IPS DF 4.7 (cell line): ENCODE data around the gene MME.
"Not testable (repeated sequence)": the region's sequence is repeated elsewhere in the genome, so short reads cannot be mapped to it uniquely, and the experiment has no call there.

ENCODE experiments used
- DNase-seq: peaks from one replicate; pipeline ENCODE4 v3.0.0-alpha.2; 2013; ENCODE audit warnings: low spot score; ENCODE audit errors: extremely low read depth

MME gene

GRCh38 chr3:155083313-155083905 is 3.3 kb downstream of the MME start:
- DNase-seq: no peak

- no peak for DNase-seq
These were observed 4.4 kb downstream of the MME start for GRCh38 chr3:155084567-155084966.

GRCh38 chr3:155086051-155086450 is 5.9 kb downstream of the MME start:
- no peak for DNase-seq

- DNase-seq: no peak
These were observed 8.7 kb downstream of the MME start for GRCh38 chr3:155088706-155089345.

- DNase-seq: no peak
These were observed 9.4 kb downstream of the MME start for GRCh38 chr3:155089495-155089894.

GRCh38 chr3:155093261-155093660 is 13.1 kb downstream of the MME start:
- no peak for DNase-seq

- no peak for DNase-seq
These were observed 16.3 kb downstream of the MME start for GRCh38 chr3:155096303-155097008.

- no peak for DNase-seq
These were observed 16.9 kb downstream of the MME start for GRCh38 chr3:155097009-155097349.

- DNase-seq: no peak
These were observed 21.3 kb downstream of the MME start for GRCh38 chr3:155101398-155101797.

GRCh38 chr3:155102329-155102728 is 22.2 kb downstream of the MME start:
- no peak for DNase-seq

- no peak for DNase-seq
These were observed 23.6 kb downstream of the MME start for GRCh38 chr3:155103686-155104085.

- DNase-seq: no peak
These were observed 26.0 kb downstream of the MME start for GRCh38 chr3:155106119-155106518.

GRCh38 chr3:155110022-155110421 is 29.9 kb downstream of the MME start:
- DNase-seq: no peak

- no peak for DNase-seq
These were observed 31.1 kb downstream of the MME start for GRCh38 chr3:155110996-155111901.

GRCh38 chr3:155111971-155112370 is 31.9 kb downstream of the MME start:
- DNase-seq: no peak

- DNase-seq: no peak
These were observed 32.7 kb downstream of the MME start for GRCh38 chr3:155112661-155113389.

GRCh38 chr3:155124745-155125144 is 44.6 kb downstream of the MME start:
- DNase-seq: not testable (repeated sequence)

- DNase-seq: no peak
These were observed 49.3 kb downstream of the MME start for GRCh38 chr3:155129396-155129795.

GRCh38 chr3:155130001-155130400 is 49.9 kb downstream of the MME start:
- DNase-seq: no peak

GRCh38 chr3:155131104-155131503 is 51.0 kb downstream of the MME start:
- no peak for DNase-seq

- not testable (repeated sequence) for DNase-seq
These were observed 54.2 kb downstream of the MME start for GRCh38 chr3:155134311-155134710.
